HG03064 (cell line): ENCODE measurements around the gene FBXO42.

Experiments used
- ATAC-seq: cut with Tn5 transposase; IDR thresholded peaks from one replicate; pipeline ENCODE4 v1.9.1; 2021; ENCODE audit warnings: low read depth; ENCODE audit not compliant: unreplicated experiment

Gene FBXO42

GRCh38 chr1:16208270-16208987 is 143.9 kb downstream of the FBXO42 start:
- ATAC-seq: no peak

DNA sequence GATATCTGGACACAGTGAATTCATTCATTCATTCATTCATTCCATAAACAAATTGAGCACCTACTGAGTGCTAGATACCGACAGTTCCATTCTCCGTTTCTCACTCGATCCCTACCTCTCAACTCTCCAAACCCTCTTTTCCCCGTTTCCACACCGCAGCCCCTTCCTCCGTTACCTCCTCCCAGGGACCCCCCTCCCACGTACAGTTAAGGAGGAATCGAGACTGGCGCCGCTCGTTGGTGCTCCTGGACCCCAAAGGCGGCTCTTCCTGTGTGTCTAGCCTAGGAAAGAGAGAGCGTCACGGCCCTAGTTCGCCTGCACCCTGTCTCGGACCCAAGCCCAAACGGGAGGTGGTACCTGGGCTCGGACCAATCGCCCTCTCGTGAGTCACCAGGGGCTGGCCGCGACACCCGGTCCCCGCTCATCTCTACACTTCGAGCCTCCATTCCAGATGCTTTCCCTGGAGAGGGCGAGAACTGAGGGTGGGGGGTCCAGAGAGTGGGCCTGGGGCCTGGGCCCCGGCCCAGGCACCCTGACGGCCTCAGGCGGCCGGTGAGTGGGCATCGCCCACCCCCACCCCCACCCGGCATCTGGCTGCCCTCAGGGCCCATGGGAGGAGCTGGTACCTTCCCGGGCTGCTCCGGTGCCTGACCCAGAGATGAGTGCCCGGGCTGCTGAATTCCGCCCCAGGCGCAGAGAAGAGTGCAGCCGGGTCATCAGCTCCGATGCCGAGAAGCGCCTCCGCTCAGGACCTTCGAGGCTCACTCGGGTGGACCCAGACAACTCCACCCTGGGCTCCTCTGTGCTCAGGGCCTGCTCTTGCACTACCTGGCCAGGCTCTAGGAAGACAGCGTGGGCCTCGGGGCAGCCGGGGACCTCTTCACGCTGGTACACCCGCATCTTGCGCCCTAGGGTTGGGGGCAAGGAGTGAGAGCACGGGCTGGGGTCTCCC is 144.7 kb downstream of the FBXO42 start:
- ATAC-seq: no peak

DNA sequence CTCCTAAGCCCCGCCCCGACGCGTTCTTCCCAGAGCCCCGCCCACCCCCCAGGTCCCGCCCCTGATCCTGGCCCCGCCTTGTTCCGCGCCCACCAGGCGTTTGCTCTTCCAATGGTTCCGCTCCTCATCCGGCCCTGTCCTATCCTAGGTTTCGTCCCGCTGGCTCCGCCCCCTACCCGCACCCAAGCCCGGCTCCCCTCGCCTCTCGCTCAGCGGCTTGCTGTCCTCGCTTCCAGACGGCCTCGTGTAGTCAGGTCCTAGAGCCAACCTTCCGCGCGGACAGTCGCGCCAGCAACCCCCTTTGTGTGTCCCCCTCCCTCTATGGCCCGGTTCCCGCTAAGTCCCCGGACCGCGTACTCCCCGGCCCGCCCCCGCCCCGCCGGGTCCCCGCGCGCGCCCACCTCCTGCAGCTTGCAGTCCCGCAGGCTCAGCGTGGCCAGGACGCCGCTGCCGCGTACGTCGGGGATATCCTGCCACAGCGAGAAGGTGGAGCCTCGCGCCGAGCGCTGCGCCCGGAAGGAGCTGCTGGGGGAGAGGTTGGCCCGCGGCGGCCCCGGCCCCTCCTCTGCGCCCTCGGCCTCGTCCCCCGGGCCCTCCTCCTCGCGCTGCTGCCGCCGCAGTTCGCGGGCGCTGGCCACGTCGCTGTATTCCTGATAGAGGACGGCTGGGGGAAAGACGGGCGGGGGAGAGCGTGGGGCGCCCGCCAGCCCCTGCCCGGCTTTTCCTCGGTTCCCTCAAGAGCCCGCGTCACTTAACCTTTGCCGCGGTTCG is 145.5 kb downstream of the FBXO42 start:
- peak; percentile 67 for ATAC-seq

GRCh38 chr1:16205891-16206546 is 146.3 kb downstream of the FBXO42 start:
- ATAC-seq: no peak

DNA sequence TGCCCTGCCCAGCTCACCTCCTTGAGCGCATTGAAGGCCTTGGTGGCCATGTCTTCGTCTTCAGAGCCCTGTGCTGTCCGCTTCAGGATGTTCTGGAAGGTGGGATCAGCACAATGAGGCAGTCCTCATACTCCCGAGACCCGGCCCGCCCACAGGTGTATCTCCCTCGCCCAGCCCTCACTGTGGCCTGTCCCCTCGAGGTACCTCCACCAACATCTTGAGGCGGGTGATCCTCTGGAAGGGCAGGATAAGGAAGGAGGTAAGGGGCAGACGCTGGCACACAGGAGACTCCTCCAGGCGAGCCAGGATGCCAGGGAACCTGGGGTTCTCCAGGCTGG is 147.0 kb downstream of the FBXO42 start:
- no peak for ATAC-seq

- ATAC-seq: no peak
Observed at GRCh38 chr1:16204634-16205333, 147.5 kb downstream of the FBXO42 start.

DNA sequence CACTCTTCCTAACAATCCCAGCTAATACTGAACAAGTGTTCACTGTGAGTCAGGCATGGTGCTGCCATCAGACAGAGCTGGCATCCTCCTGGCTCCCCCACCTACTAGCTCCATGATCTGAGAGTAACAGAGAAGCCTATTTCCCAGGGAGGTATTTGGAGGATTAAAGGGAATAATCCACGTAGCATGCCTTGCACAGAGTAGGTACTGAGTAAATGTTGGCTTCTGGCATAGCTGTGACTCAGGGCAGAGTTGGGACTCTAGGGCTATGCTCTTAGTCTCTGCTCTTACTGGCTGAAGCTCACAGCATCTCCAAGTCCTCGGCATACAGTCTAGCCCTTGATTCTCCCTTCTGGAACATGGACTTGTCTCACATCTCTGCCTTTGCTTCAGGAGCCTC is 148.1 kb downstream of the FBXO42 start:
- ATAC-seq: no peak

GRCh38 chr1:16203550-16203949 is 148.7 kb downstream of the FBXO42 start:
- ATAC-seq: no peak

- no peak for ATAC-seq
Observed at GRCh38 chr1:16202281-16203210, 149.7 kb downstream of the FBXO42 start.

GRCh38 chr1:16199700-16200099 is 152.6 kb downstream of the FBXO42 start:
- ATAC-seq: no peak

- ATAC-seq: no peak
Observed at GRCh38 chr1:16199157-16199501, 153.2 kb downstream of the FBXO42 start.

GRCh38 chr1:16198444-16199156 is 153.7 kb downstream of the FBXO42 start:
- no peak for ATAC-seq

DNA sequence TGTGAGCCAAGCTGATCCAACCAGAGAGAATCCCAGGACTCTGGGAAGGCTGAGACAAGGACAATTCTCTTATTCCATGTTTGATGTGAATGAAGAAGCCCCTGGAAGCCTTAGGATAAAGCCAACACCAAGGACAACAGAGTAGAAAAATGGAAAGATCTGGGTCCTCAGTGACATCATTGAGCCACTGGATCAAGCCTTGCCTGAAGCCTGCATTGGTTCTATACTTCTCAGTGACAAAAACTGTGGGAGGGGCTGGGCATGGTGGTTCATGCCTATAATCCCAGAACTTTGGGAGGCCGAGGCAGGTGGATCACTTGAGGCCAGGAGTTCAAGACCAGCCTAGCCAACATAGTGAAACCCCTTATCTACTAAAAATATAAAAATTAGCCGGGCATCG is 155.4 kb downstream of the FBXO42 start:
- no peak for ATAC-seq
